HCT116 (cell line): Measurements from ENCODE around the gene MFN2. TPM values are rescaled to one million over a fixed set of nuclear protein-coding genes. Genes with fewer than 3 reads are reported as not detected.

ENCODE experiments used
- ATAC-seq: fragments of 200-7000 bp; cut with Tn5 transposase; 2 replicates; pipeline ENCODE4 v1.9.1; 2020; ENCODE audit warnings: mild to moderate bottlenecking, moderate library complexity
- BruUV-seq: library from RNA; stranded (reverse); fragments of 400-500 nt; replicated peaks from 2 replicates; lab custom pipeline; 2021; lab: Mats Ljungman, UMichigan
- CTCF ChIA-PET: fragments of 300-600 bp; sonication (Branson Sonifier 250); formaldehyde crosslinking; loops from one replicate; lab custom pipeline; 2021; ENCODE audit warnings: antibody characterized with exemption; lab: Charles Lee
- POLR2A ChIA-PET: fragments of 300-600, 350-600 bp; sonication (Branson Sonifier 250); formaldehyde crosslinking; loops from one replicate; lab custom pipeline; 2021; ENCODE audit warnings: antibody characterized with exemption; lab: Charles Lee
- RAD21 ChIA-PET, 2 experiments: fragments of 300-600 bp; sonication (Branson Sonifier 250); formaldehyde crosslinking; loops; one replicate each; lab custom pipeline; 2023; ENCODE audit warnings: low total read pairs in 2 of 2; ENCODE audit not compliant: uncharacterized antibody in 2 of 2, unreplicated experiment in 2 of 2, low non-redundant PET in 1 of 2; lab: Charles Lee
- DNase-seq: peaks from one replicate; pipeline ENCODE4 v3.0.0-alpha.2; 2010; ENCODE audit warnings: low read depth, low spot score
- H2AFZ ChIP-seq: fragments of 200-600 bp; shearing (Covaris generic), sonication (generic); 2 replicates; pipeline ENCODE4 v1.6.1; 2017; ENCODE audit warnings: low read depth, mixed run types, mixed read lengths, antibody characterized with exemption, low read length; ENCODE audit not compliant: poor library complexity, severe bottlenecking
- H3K27ac ChIP-seq: 2 replicates; pipeline ENCODE4 v1.5.1; 2012; ENCODE audit warnings: low read depth, low read length
- H3K27me3 ChIP-seq: fragments of 200-600 bp; sonication (generic); 2 replicates; pipeline ENCODE4 v1.6.1; 2016; ENCODE audit warnings: mixed run types, low read length, mixed read lengths; ENCODE audit not compliant: insufficient read depth
- H3K36me3 ChIP-seq, 2 experiments: fragments of 200-500 bp in 1 of 2; fragments of 200-600 bp in 1 of 2; sonication (Bioruptor generic) in 1 of 2; sonication (generic) in 1 of 2; 2 replicates each; pipeline versions ENCODE4 v1.5.1 to v1.6.1; 2014 to 2016; ENCODE audit warnings: low read length in 2 of 2, inconsistent platforms in 1 of 2, mixed read lengths in 1 of 2, mixed run types in 1 of 2; ENCODE audit not compliant: insufficient read depth in 2 of 2, control insufficient read depth in 1 of 2
- H3K4me1 ChIP-seq, 2 experiments: fragments of 200-600 bp in 1 of 2; sonication (generic) in 1 of 2; 2 replicates each; pipeline versions ENCODE4 v1.5.1 to v1.6.1; 2012 to 2017; ENCODE audit warnings: low read length in 2 of 2, inconsistent platforms in 1 of 2, mild to moderate bottlenecking in 1 of 2, mixed read lengths in 1 of 2, mixed run types in 1 of 2, moderate library complexity in 1 of 2; ENCODE audit not compliant: insufficient read depth in 2 of 2, control insufficient read depth in 1 of 2
- H3K4me2 ChIP-seq: fragments of 200-600 bp; sonication (generic); 2 replicates; pipeline ENCODE4 v1.6.1; 2017; ENCODE audit warnings: mixed run types, low read length, mixed read lengths
- H3K4me3 ChIP-seq, 2 experiments: fragments of 200-600 bp in 1 of 2; sonication (generic) in 1 of 2; replicated peaks in 1 of 2; 2 replicates each; pipeline ENCODE4 v1.5.1; 2011 to 2016; ENCODE audit warnings: low read length in 2 of 2, control low read depth in 1 of 2, low read depth in 1 of 2, mild to moderate bottlenecking in 1 of 2, mixed read lengths in 1 of 2, mixed run types in 1 of 2
- H3K79me2 ChIP-seq: fragments of 200-600 bp; sonication (generic); 2 replicates; pipeline ENCODE4 v1.6.1; 2017; ENCODE audit warnings: mild to moderate bottlenecking, mixed run types, low read length, moderate library complexity, mixed read lengths; ENCODE audit not compliant: insufficient read depth
- H3K9ac ChIP-seq: fragments of 200-600 bp; sonication (generic); 2 replicates; pipeline ENCODE4 v1.6.1; 2016; ENCODE audit warnings: low read length, mixed read lengths
- H3K9me2 ChIP-seq: fragments of 200-600 bp; sonication (generic), shearing (Covaris generic); 2 replicates; pipeline ENCODE4 v1.6.1; 2017; ENCODE audit warnings: mixed run types, mild to moderate bottlenecking, moderate library complexity; ENCODE audit not compliant: insufficient read depth
- H3K9me3 ChIP-seq, 2 experiments: fragments of 200-500 bp in 1 of 2; fragments of 200-600 bp in 1 of 2; sonication (Bioruptor generic) in 1 of 2; sonication (generic) in 1 of 2; 2 replicates each; pipeline ENCODE4 v1.6.1; 2014 to 2017; ENCODE audit warnings: low read length in 2 of 2, mixed read lengths in 2 of 2, inconsistent platforms in 1 of 2, low read depth in 1 of 2, mild to moderate bottlenecking in 1 of 2, mixed run types in 1 of 2, moderate library complexity in 1 of 2; ENCODE audit not compliant: control insufficient read depth in 1 of 2, insufficient read depth in 1 of 2
- H4K20me1 ChIP-seq: fragments of 200-600 bp; sonication (generic), shearing (Covaris generic); 2 replicates; pipeline ENCODE4 v1.6.1; 2017; ENCODE audit warnings: mixed run types, mild to moderate bottlenecking, moderate library complexity; ENCODE audit not compliant: insufficient read depth
- CBX3 ChIP-seq: IDR thresholded peaks from 2 replicates; pipeline ENCODE4 v1.6.1; 2012; ENCODE audit warnings: low read depth
- EGR1 ChIP-seq: IDR thresholded peaks from 2 replicates; pipeline ENCODE4 v1.6.1; 2012; ENCODE audit warnings: low read depth
- ELF1 ChIP-seq: IDR thresholded peaks from 2 replicates; pipeline ENCODE4 v1.6.1; 2012; ENCODE audit warnings: low read depth, borderline replicate concordance
- EZH2phosphoT487 ChIP-seq: fragments of 200-600 bp; IDR thresholded peaks from 2 replicates; pipeline ENCODE4 v1.6.1; 2018; ENCODE audit warnings: antibody characterized with exemption, borderline replicate concordance
- FOSL1 ChIP-seq: IDR thresholded peaks from 2 replicates; pipeline ENCODE4 v1.6.1; 2012; ENCODE audit warnings: low read depth
- JUND ChIP-seq: IDR thresholded peaks from 2 replicates; pipeline ENCODE4 v1.6.1; 2012
- POLR2AphosphoS5 ChIP-seq: IDR thresholded peaks from 2 replicates; pipeline ENCODE4 v1.6.1; 2011; ENCODE audit warnings: mild to moderate bottlenecking, low read depth, low read length, moderate library complexity
- RAD21 ChIP-seq: IDR thresholded peaks from 2 replicates; pipeline ENCODE4 v1.6.1; 2012; ENCODE audit warnings: low read depth, mild to moderate bottlenecking
- SP1 ChIP-seq: IDR thresholded peaks from 2 replicates; pipeline ENCODE4 v1.6.1; 2012; ENCODE audit warnings: low read depth
- TCF7L2 ChIP-seq: IDR thresholded peaks from 2 replicates; pipeline ENCODE4 v1.7.0; 2011; ENCODE audit warnings: borderline replicate concordance, inconsistent platforms; ENCODE audit not compliant: insufficient read depth, insufficient read length; ENCODE audit errors: extremely low read depth
- YY1 ChIP-seq: IDR thresholded peaks from 2 replicates; pipeline ENCODE4 v1.6.1; 2011; ENCODE audit warnings: low read length, low read depth, moderate library complexity, mild to moderate bottlenecking; ENCODE audit not compliant: insufficient replicate concordance; ENCODE audit errors: extremely low read depth
- ZFX ChIP-seq: fragments of 450-650 bp; IDR thresholded peaks from 2 replicates; pipeline ENCODE4 v1.6.1; 2017
- ZNF274 ChIP-seq: fragments of 200-500 bp; sonication (Bioruptor generic); IDR thresholded peaks from 2 replicates; pipeline ENCODE4 v1.6.1; 2014; ENCODE audit warnings: mild to moderate bottlenecking, low read depth, low read length, inconsistent platforms
- intact Hi-C: fragments of 100-400 bp; cut with micrococcal nuclease; formaldehyde crosslinking; loops from 2 replicates; pipeline ENCODE4 v1.10.0; 2022
- total RNA-seq: library from RNA; stranded (reverse); gene quantifications from one replicate; pipeline ENCODE4 v1.2.1, GENCODE V29; 2021; ENCODE audit not compliant: unreplicated experiment
- TF ChIP-seq, protein P1 (sequence below), 3 experiments: fragments of 200-600 bp in 1 of 3; sonication (generic) in 1 of 3; IDR thresholded peaks in 2 of 3; conservative IDR thresholded peaks in 1 of 3; 2 replicates each; pipeline ENCODE4 v1.5.1; 2012 to 2017; ENCODE audit warnings: low read depth in 2 of 3, low read length in 2 of 3, antibody characterized with exemption in 1 of 3, borderline replicate concordance in 1 of 3, control low read depth in 1 of 3, mild to moderate bottlenecking in 1 of 3, mixed read lengths in 1 of 3, mixed run types in 1 of 3, moderate library complexity in 1 of 3; ENCODE audit not compliant: insufficient read depth in 1 of 3
- TF ChIP-seq, protein P2 (sequence below): IDR thresholded peaks from 2 replicates; pipeline ENCODE4 v1.6.1; 2012
- TF ChIP-seq, protein P3 (sequence below): IDR thresholded peaks from 2 replicates; pipeline ENCODE4 v1.6.1; 2011; ENCODE audit warnings: mild to moderate bottlenecking, low read length, moderate library complexity; ENCODE audit not compliant: insufficient replicate concordance; ENCODE audit errors: extremely low read depth
- TF ChIP-seq, protein P4 (sequence below): IDR thresholded peaks from 2 replicates; pipeline ENCODE4 v1.6.1; 2012; ENCODE audit warnings: low read depth

MFN2 gene
- total RNA-seq, 1 experiment from 2014 or later, result 83.0 TPM

DNA sequence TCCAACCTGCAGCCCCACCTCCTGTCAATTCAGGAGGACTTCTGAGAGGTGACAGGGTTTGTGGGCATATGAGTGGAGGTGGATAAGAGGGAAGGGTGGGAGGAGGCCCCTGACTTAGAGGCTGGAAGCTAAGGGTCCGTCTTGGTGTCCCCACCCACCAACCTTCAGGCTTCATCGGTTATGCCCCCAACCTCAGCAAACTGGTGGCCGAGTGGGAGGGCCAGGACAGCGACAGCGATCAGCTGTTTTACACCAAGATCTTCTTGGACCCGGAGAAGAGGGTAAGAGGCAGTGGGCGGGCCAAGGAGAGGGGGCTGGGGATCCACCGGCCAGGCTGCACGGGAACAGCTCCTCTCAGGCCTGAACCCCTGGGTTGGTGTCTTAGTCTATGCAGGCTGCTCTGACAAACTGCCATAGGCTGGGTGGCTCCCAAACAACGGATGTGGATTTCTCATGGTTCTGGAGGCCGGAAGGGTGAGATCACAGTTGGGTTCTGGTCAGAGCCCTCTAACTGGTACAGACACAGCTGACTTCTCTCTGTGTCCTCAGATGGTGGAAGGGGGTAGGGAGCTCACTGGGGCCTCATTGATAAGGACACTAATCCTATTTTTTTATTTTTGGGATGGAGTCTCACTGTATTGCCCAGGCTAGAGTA lies 27.7 kb upstream of the MFN2 start (continued):
- no peak for TF ChIP-seq ZNF274
- no peak for TF ChIP-seq EZH2phosphoT487
- no peak for TF ChIP-seq SP1
- TF ChIP-seq EGR1, result no peak
- TF ChIP-seq RAD21, result no peak
- no peak for TF ChIP-seq ELF1
- TF ChIP-seq JUND, result no peak
- no peak for TF ChIP-seq CBX3
- TF ChIP-seq FOSL1, result no peak
- TF ChIP-seq, protein P1, sequence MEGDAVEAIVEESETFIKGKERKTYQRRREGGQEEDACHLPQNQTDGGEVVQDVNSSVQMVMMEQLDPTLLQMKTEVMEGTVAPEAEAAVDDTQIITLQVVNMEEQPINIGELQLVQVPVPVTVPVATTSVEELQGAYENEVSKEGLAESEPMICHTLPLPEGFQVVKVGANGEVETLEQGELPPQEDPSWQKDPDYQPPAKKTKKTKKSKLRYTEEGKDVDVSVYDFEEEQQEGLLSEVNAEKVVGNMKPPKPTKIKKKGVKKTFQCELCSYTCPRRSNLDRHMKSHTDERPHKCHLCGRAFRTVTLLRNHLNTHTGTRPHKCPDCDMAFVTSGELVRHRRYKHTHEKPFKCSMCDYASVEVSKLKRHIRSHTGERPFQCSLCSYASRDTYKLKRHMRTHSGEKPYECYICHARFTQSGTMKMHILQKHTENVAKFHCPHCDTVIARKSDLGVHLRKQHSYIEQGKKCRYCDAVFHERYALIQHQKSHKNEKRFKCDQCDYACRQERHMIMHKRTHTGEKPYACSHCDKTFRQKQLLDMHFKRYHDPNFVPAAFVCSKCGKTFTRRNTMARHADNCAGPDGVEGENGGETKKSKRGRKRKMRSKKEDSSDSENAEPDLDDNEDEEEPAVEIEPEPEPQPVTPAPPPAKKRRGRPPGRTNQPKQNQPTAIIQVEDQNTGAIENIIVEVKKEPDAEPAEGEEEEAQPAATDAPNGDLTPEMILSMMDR (IDR thresholded peaks at IDR 0.05 in 2 of 3, conservative IDR thresholded peaks at IDR 0.05 in 1 of 3; ENCODE audit: borderline replicate concordance in 1 of 3, insufficient read depth in 1 of 3, low read depth in 2 of 3, low read length in 2 of 3), result no peak

DNA sequence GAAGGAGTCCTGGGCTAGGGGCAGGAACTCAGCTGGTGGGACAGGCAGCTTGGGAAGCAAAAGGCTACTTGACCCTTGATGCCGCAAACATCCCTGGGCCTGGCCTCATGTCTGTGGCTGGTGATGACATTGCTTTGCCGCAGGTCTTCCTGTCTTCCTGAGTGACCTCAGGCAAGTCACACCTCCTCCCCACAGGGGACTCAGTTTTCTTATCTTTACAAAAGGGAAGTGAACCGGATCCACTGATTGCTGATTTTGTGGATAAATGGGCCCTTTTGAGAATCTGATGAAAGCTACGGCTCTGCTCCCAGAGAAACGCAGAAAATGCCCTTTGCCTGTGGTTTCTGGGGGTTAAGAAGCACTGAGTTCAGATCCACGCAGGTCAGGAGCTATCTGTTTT lies 25.0 kb upstream of the MFN2 start:
- Histone ChIP-seq H2AFZ (no peak overlapping the region), H3K36me3 (peaks cover 46 to 52% of the 10 kb centered on the region in 2 experiments), H3K27me3 (no peaks in the 10 kb centered on the region), H3K4me2 (no peak overlapping the region), H3K27ac (no peak overlapping the region), H3K4me3 (no peak overlapping the region), H3K79me2 (no peaks in the 10 kb centered on the region), H4K20me1 (no peaks in the 10 kb centered on the region), H3K4me1 (no peaks in the 10 kb centered on the region), H3K9me2 (no peaks in the 10 kb centered on the region), H3K9ac (no peak overlapping the region), H3K9me3 (no peaks in the 10 kb centered on the region)
- intact Hi-C loops, result no loop called here
- no TSS peak for BruUV-seq
- no peak for ATAC-seq
- ChIA-PET RAD21 (no interaction called here), CTCF (no interaction called here), POLR2A (no interaction called here)
- DNase-seq, result no peak
- no peak for TF ChIP-seq ZFX
- TF ChIP-seq TCF7L2, result no peak
- TF ChIP-seq, protein P2, sequence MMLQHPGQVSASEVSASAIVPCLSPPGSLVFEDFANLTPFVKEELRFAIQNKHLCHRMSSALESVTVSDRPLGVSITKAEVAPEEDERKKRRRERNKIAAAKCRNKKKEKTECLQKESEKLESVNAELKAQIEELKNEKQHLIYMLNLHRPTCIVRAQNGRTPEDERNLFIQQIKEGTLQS, result no peak
- no peak for TF ChIP-seq SP1
- no peak for TF ChIP-seq RAD21
- TF ChIP-seq YY1, result no peak
- no peak for TF ChIP-seq EZH2phosphoT487
- TF ChIP-seq ZNF274, result no peak
- TF ChIP-seq, protein P3, sequence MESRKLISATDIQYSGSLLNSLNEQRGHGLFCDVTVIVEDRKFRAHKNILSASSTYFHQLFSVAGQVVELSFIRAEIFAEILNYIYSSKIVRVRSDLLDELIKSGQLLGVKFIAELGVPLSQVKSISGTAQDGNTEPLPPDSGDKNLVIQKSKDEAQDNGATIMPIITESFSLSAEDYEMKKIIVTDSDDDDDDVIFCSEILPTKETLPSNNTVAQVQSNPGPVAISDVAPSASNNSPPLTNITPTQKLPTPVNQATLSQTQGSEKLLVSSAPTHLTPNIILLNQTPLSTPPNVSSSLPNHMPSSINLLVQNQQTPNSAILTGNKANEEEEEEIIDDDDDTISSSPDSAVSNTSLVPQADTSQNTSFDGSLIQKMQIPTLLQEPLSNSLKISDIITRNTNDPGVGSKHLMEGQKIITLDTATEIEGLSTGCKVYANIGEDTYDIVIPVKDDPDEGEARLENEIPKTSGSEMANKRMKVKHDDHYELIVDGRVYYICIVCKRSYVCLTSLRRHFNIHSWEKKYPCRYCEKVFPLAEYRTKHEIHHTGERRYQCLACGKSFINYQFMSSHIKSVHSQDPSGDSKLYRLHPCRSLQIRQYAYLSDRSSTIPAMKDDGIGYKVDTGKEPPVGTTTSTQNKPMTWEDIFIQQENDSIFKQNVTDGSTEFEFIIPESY, result no peak
- no peak for TF ChIP-seq EGR1
- no peak for TF ChIP-seq POLR2AphosphoS5
- TF ChIP-seq CBX3, result no peak
- TF ChIP-seq, protein P4, sequence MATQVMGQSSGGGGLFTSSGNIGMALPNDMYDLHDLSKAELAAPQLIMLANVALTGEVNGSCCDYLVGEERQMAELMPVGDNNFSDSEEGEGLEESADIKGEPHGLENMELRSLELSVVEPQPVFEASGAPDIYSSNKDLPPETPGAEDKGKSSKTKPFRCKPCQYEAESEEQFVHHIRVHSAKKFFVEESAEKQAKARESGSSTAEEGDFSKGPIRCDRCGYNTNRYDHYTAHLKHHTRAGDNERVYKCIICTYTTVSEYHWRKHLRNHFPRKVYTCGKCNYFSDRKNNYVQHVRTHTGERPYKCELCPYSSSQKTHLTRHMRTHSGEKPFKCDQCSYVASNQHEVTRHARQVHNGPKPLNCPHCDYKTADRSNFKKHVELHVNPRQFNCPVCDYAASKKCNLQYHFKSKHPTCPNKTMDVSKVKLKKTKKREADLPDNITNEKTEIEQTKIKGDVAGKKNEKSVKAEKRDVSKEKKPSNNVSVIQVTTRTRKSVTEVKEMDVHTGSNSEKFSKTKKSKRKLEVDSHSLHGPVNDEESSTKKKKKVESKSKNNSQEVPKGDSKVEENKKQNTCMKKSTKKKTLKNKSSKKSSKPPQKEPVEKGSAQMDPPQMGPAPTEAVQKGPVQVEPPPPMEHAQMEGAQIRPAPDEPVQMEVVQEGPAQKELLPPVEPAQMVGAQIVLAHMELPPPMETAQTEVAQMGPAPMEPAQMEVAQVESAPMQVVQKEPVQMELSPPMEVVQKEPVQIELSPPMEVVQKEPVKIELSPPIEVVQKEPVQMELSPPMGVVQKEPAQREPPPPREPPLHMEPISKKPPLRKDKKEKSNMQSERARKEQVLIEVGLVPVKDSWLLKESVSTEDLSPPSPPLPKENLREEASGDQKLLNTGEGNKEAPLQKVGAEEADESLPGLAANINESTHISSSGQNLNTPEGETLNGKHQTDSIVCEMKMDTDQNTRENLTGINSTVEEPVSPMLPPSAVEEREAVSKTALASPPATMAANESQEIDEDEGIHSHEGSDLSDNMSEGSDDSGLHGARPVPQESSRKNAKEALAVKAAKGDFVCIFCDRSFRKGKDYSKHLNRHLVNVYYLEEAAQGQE, result no peak
